HEK293 (cell line): ENCODE data around the gene EDC3.
A peak's percentile ranks its signal among the peaks of the same experiment; 100 is the strongest.

Source experiments
- CTCF ChIA-PET: fragments of 350-600 bp; formaldehyde crosslinking; extraction: SDS; loops from one replicate; lab custom pipeline; 2021; ENCODE audit warnings: antibody characterized with exemption; lab: Yijun Ruan, JAX
- POLR2A ChIA-PET: fragments of 300-600 bp; formaldehyde crosslinking; extraction: SDS; loops from one replicate; lab custom pipeline; 2020; ENCODE audit warnings: antibody characterized with exemption, inconsistent platforms; lab: Yijun Ruan, JAX
- H3K27ac ChIP-seq: fragments of 200-500 bp; sonication (Bioruptor generic); 2 replicates; pipeline ENCODE4 v1.5.1; 2014; ENCODE audit warnings: low read depth, low read length, control low read depth, inconsistent platforms; ENCODE audit errors: extremely low read depth
- H3K36me3 ChIP-seq, 2 experiments: fragments of 200-500 bp in 1 of 2; sonication (Bioruptor generic) in 1 of 2; 1 replicate in 1 of 2; 2 replicates in 1 of 2; pipeline ENCODE4 v1.5.1; 2014 to 2017; ENCODE audit warnings: inconsistent platforms in 2 of 2, low read length in 2 of 2; ENCODE audit not compliant: control insufficient read depth in 2 of 2, insufficient read depth in 1 of 2
- H3K4me1 ChIP-seq: fragments of 200-500 bp; sonication (Bioruptor generic); 2 replicates; pipeline ENCODE4 v1.5.1; 2014; ENCODE audit warnings: mild to moderate bottlenecking, low read length, inconsistent platforms; ENCODE audit not compliant: control insufficient read depth, insufficient read depth
- H3K4me3 ChIP-seq: 2 replicates; pipeline ENCODE4 v1.5.1; 2011; ENCODE audit warnings: low read depth, mild to moderate bottlenecking, control low read depth, low read length, moderate library complexity
- H3K9me3 ChIP-seq: fragments of 200-500 bp; sonication (Bioruptor generic); 2 replicates; pipeline ENCODE4 v1.5.1; 2014; ENCODE audit warnings: low read depth, low read length, inconsistent platforms; ENCODE audit not compliant: control insufficient read depth, insufficient read depth
- AEBP2 ChIP-seq: fragments of 450-650 bp; formaldehyde crosslinking; IDR thresholded peaks from 2 replicates; pipeline ENCODE4 v1.5.1; 2016; ENCODE audit warnings: missing biosample characterization, missing genetic modification characterization, borderline replicate concordance
- FEZF1 ChIP-seq: fragments of 450-650 bp; formaldehyde crosslinking; IDR thresholded peaks from 2 replicates; pipeline ENCODE4 v1.5.1; 2016; ENCODE audit warnings: missing biosample characterization, missing genetic modification characterization
- GFI1B ChIP-seq: fragments of 450-650 bp; formaldehyde crosslinking; IDR thresholded peaks from 2 replicates; pipeline ENCODE4 v1.5.1; 2016; ENCODE audit warnings: missing biosample characterization, missing genetic modification characterization
- HOXC10 ChIP-seq: sonication (generic); formaldehyde crosslinking; IDR thresholded peaks from 2 replicates; pipeline ENCODE4 v1.8.1; 2023; ENCODE audit warnings: mild to moderate bottlenecking, missing genetic modification reagents
- INSM2 ChIP-seq: fragments of 450-650 bp; formaldehyde crosslinking; IDR thresholded peaks from 2 replicates; pipeline ENCODE4 v1.5.1; 2016; ENCODE audit warnings: missing biosample characterization, missing genetic modification characterization
- KLF8 ChIP-seq: fragments of 450-650 bp; formaldehyde crosslinking; IDR thresholded peaks from 2 replicates; pipeline ENCODE4 v1.5.1; 2016; ENCODE audit warnings: missing biosample characterization, missing genetic modification characterization
- OSR2 ChIP-seq: fragments of 450-650 bp; formaldehyde crosslinking; IDR thresholded peaks from 2 replicates; pipeline ENCODE4 v1.5.1; 2016; ENCODE audit warnings: missing biosample characterization, missing genetic modification characterization
- SCRT2 ChIP-seq: fragments of 450-650 bp; formaldehyde crosslinking; IDR thresholded peaks from 2 replicates; pipeline ENCODE4 v1.5.1; 2016; ENCODE audit warnings: missing biosample characterization, missing genetic modification characterization
- ZBTB21 ChIP-seq: fragments of 450-650 bp; formaldehyde crosslinking; IDR thresholded peaks from 2 replicates; pipeline ENCODE4 v1.5.1; 2017; ENCODE audit warnings: missing biosample characterization, missing genetic modification characterization
- ZBTB6 ChIP-seq: fragments of 450-650 bp; formaldehyde crosslinking; IDR thresholded peaks from 2 replicates; pipeline ENCODE4 v1.5.1; 2017; ENCODE audit warnings: missing biosample characterization, missing genetic modification characterization
- ZFHX2 ChIP-seq: fragments of 450-650 bp; formaldehyde crosslinking; conservative IDR thresholded peaks from 2 replicates; pipeline ENCODE4 v1.5.1; 2016; ENCODE audit warnings: missing biosample characterization, missing genetic modification characterization
- ZFP41 ChIP-seq: fragments of 450-650 bp; formaldehyde crosslinking; IDR thresholded peaks from 2 replicates; pipeline ENCODE4 v1.5.1; 2016; ENCODE audit warnings: missing biosample characterization, missing genetic modification characterization, borderline replicate concordance
- ZFP69B ChIP-seq: fragments of 450-650 bp; formaldehyde crosslinking; IDR thresholded peaks from 2 replicates; pipeline ENCODE4 v1.5.1; 2016; ENCODE audit warnings: missing biosample characterization, missing genetic modification characterization
- ZIC2 ChIP-seq: fragments of 450-650 bp; formaldehyde crosslinking; IDR thresholded peaks from 2 replicates; pipeline ENCODE4 v1.5.1; 2016; ENCODE audit warnings: missing biosample characterization, missing genetic modification characterization
- ZNF138 ChIP-seq: fragments of 450-650 bp; formaldehyde crosslinking; IDR thresholded peaks from 2 replicates; pipeline ENCODE4 v1.5.1; 2016; ENCODE audit warnings: missing biosample characterization, missing genetic modification characterization, borderline replicate concordance
- ZNF184 ChIP-seq: fragments of 450-650 bp; IDR thresholded peaks from 2 replicates; pipeline ENCODE4 v1.5.1; 2018; ENCODE audit warnings: missing biosample characterization, mild to moderate bottlenecking, missing genetic modification characterization
- ZNF214 ChIP-seq: fragments of 450-650 bp; formaldehyde crosslinking; IDR thresholded peaks from 2 replicates; pipeline ENCODE4 v1.5.1; 2017; ENCODE audit warnings: missing biosample characterization, mild to moderate bottlenecking, missing genetic modification characterization, borderline replicate concordance
- ZNF23 ChIP-seq: fragments of 450-650 bp; formaldehyde crosslinking; IDR thresholded peaks from 2 replicates; pipeline ENCODE4 v1.5.1; 2016; ENCODE audit warnings: missing biosample characterization, missing genetic modification characterization, borderline replicate concordance
- ZNF311 ChIP-seq: fragments of 450-650 bp; formaldehyde crosslinking; IDR thresholded peaks from 2 replicates; pipeline ENCODE4 v1.5.1; 2017; ENCODE audit warnings: missing biosample characterization, missing genetic modification characterization, borderline replicate concordance
- ZNF335 ChIP-seq: fragments of 450-650 bp; formaldehyde crosslinking; conservative IDR thresholded peaks from 2 replicates; pipeline ENCODE4 v1.5.1; 2016; ENCODE audit warnings: missing biosample characterization, missing genetic modification characterization
- ZNF426 ChIP-seq: fragments of 450-650 bp; formaldehyde crosslinking; IDR thresholded peaks from 2 replicates; pipeline ENCODE4 v1.5.1; 2017; ENCODE audit warnings: missing biosample characterization, missing genetic modification characterization, mild to moderate bottlenecking, inconsistent platforms, moderate library complexity
- ZNF449 ChIP-seq: fragments of 450-650 bp; formaldehyde crosslinking; IDR thresholded peaks from 2 replicates; pipeline ENCODE4 v1.5.1; 2017; ENCODE audit warnings: missing biosample characterization, mild to moderate bottlenecking, missing genetic modification characterization, moderate library complexity
- ZNF555 ChIP-seq: fragments of 450-650 bp; formaldehyde crosslinking; conservative IDR thresholded peaks from 2 replicates; pipeline ENCODE4 v1.5.1; 2017; ENCODE audit warnings: missing biosample characterization, mild to moderate bottlenecking, missing genetic modification characterization, inconsistent platforms
- ZNF560 ChIP-seq: fragments of 450-650 bp; formaldehyde crosslinking; IDR thresholded peaks from 2 replicates; pipeline ENCODE4 v1.5.1; 2017; ENCODE audit warnings: missing biosample characterization, missing genetic modification characterization, borderline replicate concordance
- ZNF610 ChIP-seq: fragments of 450-650 bp; formaldehyde crosslinking; IDR thresholded peaks from 2 replicates; pipeline ENCODE4 v1.5.1; 2016; ENCODE audit warnings: missing biosample characterization, missing genetic modification characterization, borderline replicate concordance
- ZNF76 ChIP-seq: fragments of 450-650 bp; formaldehyde crosslinking; IDR thresholded peaks from 2 replicates; pipeline ENCODE4; 2016; ENCODE audit warnings: low read depth, missing biosample characterization, missing genetic modification characterization, borderline replicate concordance

Gene EDC3

GRCh38 chr15:74592222-74592621, 103.6 kb downstream of the EDC3 start:
- ChIA-PET CTCF (no interaction called here), POLR2A (no interaction called here)
- Histone ChIP-seq H3K4me3 (no peak overlapping the region), H3K4me1 (0 out of 2 replicates have a peak, but pooled peaks cover 3% of the 10 kb centered on the region), H3K36me3 (peaks cover 9 to 64% of the 10 kb centered on the region in 2 experiments; a peak in 2 of 3 replicates), H3K27ac (no peak overlapping the region), H3K9me3 (no peaks in the 10 kb centered on the region)
- no peak for TF ChIP-seq KLF8
- no peak for TF ChIP-seq OSR2 (tag by site-specific recombination)
- no peak for TF ChIP-seq ZNF426 (tag by site-specific recombination)
- TF ChIP-seq ZNF610 (tag by site-specific recombination): no peak
- TF ChIP-seq GFI1B: no peak

- Histone ChIP-seq H3K27ac (no peak overlapping the region), H3K4me1 (peaks cover 12% of the 10 kb centered on the region), H3K36me3 (peaks cover 11 to 72% of the 10 kb centered on the region in 2 experiments; a peak in 2 of 3 replicates), H3K9me3 (no peaks in the 10 kb centered on the region), H3K4me3 (no peak overlapping the region)
- CTCF ChIA-PET: no interaction called here
- TF ChIP-seq HOXC10 (CRISPR knock-in tag) (no peak), ZNF335 (tag by site-specific recombination) (no peak), AEBP2 (tag by site-specific recombination) (no peak), INSM2 (tag by site-specific recombination) (no peak), ZBTB6 (no peak), ZFP69B (tag by site-specific recombination) (no peak), ZNF23 (tag by site-specific recombination) (no peak), ZNF76 (tag by site-specific recombination) (no peak), ZNF138 (tag by site-specific recombination) (no peak), ZNF214 (tag by site-specific recombination) (no peak), ZBTB21 (tag by site-specific recombination) (no peak), ZNF184 (tag by site-specific recombination) (no peak), ZFP41 (tag by site-specific recombination) (no peak), ZFHX2 (tag by site-specific recombination) (no peak)
- POLR2A ChIA-PET: no interaction called here
These were observed 106.0 kb downstream of the EDC3 start for GRCh38 chr15:74589826-74590225.

- Histone ChIP-seq H3K27ac (no peak overlapping the region), H3K4me3 (no peak overlapping the region), H3K36me3 (peaks cover 6 to 44% of the 10 kb centered on the region in 2 experiments; a peak in 2 of 3 replicates), H3K9me3 (no peaks in the 10 kb centered on the region), H3K4me1 (peaks cover 22% of the 10 kb centered on the region)
- CTCF ChIA-PET: no interaction called here
- POLR2A ChIA-PET: no interaction called here
- TF ChIP-seq SCRT2 (tag by site-specific recombination): no peak
- TF ChIP-seq ZNF449 (tag by site-specific recombination): no peak
- TF ChIP-seq ZNF560: no peak
- no peak for TF ChIP-seq ZNF555
- no peak for TF ChIP-seq FEZF1 (tag by site-specific recombination)
- 0 out of 2 replicates have a peak, but pooled peaks have one; percentile 30 for TF ChIP-seq ZIC2 (tag by site-specific recombination)
- no peak for TF ChIP-seq ZNF311 (tag by site-specific recombination)
These were observed 110.0 kb downstream of the EDC3 start for GRCh38 chr15:74585857-74586256.
